Measurements from ENCODE around the gene SLMAP.

SLMAP gene

GRCh38 chr3:57967590-57967989 lies 211.5 kb downstream of the SLMAP start:
- no peak for ATAC-seq

- no peak for ATAC-seq
Measured at GRCh38 chr3:57968501-57968900, 212.4 kb downstream of the SLMAP start.

GRCh38 chr3:57971975-57972374 lies 215.9 kb downstream of the SLMAP start:
- ATAC-seq, result no peak

- no peak for ATAC-seq
Measured at GRCh38 chr3:57972531-57973111, 216.5 kb downstream of the SLMAP start.

GRCh38 chr3:57973715-57974477 lies 217.8 kb downstream of the SLMAP start:
- ATAC-seq, result no peak

- no peak for ATAC-seq
Measured at GRCh38 chr3:57974796-57975388, 218.8 kb downstream of the SLMAP start.

- no peak for ATAC-seq
Measured at GRCh38 chr3:57977818-57978235, 221.7 kb downstream of the SLMAP start.

- ATAC-seq, result no peak
Measured at GRCh38 chr3:57978316-57978715, 222.2 kb downstream of the SLMAP start.

All from activated CD4-positive, CD25-positive, alpha-beta regulatory T cell treated with anti-CD3 and anti-CD28 coated beads, Interleukin-2, amount 50 U/mL, for 24 hours (primary cell).